B cell (primary cell): ENCODE measurements around the gene GUCY1A1. TPM values are rescaled to one million over a fixed set of nuclear protein-coding genes. Genes with fewer than 3 reads are reported as not detected.

ENCODE experiments used
- ATAC-seq: fragments of 200-7000 bp; cut with Tn5 transposase; one replicate; pipeline ENCODE4 v1.10.0; 2021; ENCODE audit warnings: low read depth, mild to moderate bottlenecking, moderate number of reproducible peaks, moderate library complexity
- CTCF ChIA-PET: fragments of 350-600 bp; sonication (Branson Sonifier 250); formaldehyde crosslinking; loops from one replicate; lab custom pipeline; 2021; ENCODE audit warnings: antibody characterized with exemption, inconsistent platforms; lab: Charles Lee
- POLR2A ChIA-PET: fragments of 350-600 bp; sonication (Branson Sonifier 250); formaldehyde crosslinking; loops from one replicate; lab custom pipeline; 2021; ENCODE audit warnings: antibody characterized with exemption; lab: Charles Lee
- DNase-seq: peaks from one replicate; pipeline ENCODE4 v3.0.0; 2013
- H2AFZ ChIP-seq: 2 replicates; pipeline ENCODE4 v1.6.1; 2012; ENCODE audit warnings: mild to moderate bottlenecking, low read depth, low read length; ENCODE audit not compliant: insufficient read depth, poor library complexity, severe bottlenecking
- H3K27ac ChIP-seq, 2 donors: 1 replicate in 1 of 2; 2 replicates in 1 of 2; pipeline ENCODE4 v1.5.1; 2012 to 2013; ENCODE audit warnings: low read length in 2 of 2, mild to moderate bottlenecking in 2 of 2, moderate library complexity in 1 of 2
- H3K27me3 ChIP-seq, 4 experiments: fragments of 200-600 bp in 1 of 4; sonication (generic) in 1 of 4; replicated peaks in 1 of 4; 1 replicate in 2 of 4; 2 replicates in 2 of 4; pipeline versions ENCODE4 v1.6.1 to v1.7.0; 2013 to 2016; ENCODE audit warnings: low read length in 3 of 4, mild to moderate bottlenecking in 2 of 4, mixed read lengths in 1 of 4, moderate library complexity in 1 of 4; ENCODE audit not compliant: insufficient read depth in 4 of 4, control insufficient read depth in 3 of 4; ENCODE audit errors: control extremely low read depth in 1 of 4
- H3K36me3 ChIP-seq, 2 experiments: replicated peaks in 1 of 2; 1 replicate in 1 of 2; 2 replicates in 1 of 2; pipeline versions ENCODE4 v1.6.1 to v1.7.1; 2013; ENCODE audit warnings: low read length in 1 of 2; ENCODE audit not compliant: insufficient read depth in 2 of 2, control insufficient read depth in 1 of 2; ENCODE audit errors: control extremely low read depth in 1 of 2, extremely low read depth in 1 of 2
- H3K4me1 ChIP-seq, 2 donors: fragments of 200-600 bp in 1 of 2; sonication (generic) in 1 of 2; 1 replicate in 1 of 2; 2 replicates in 1 of 2; pipeline versions ENCODE4 v1.5.1 to v1.6.1; 2013 to 2017; ENCODE audit warnings: low read length in 2 of 2; ENCODE audit not compliant: control insufficient read depth in 2 of 2, insufficient read depth in 2 of 2
- H3K4me2 ChIP-seq: replicated peaks from 2 replicates; pipeline ENCODE3; 2012; ENCODE audit warnings: mild to moderate bottlenecking, low read depth, low read length; ENCODE audit not compliant: poor library complexity, severe bottlenecking
- H3K4me3 ChIP-seq, 5 experiments: fragments of 200-600 bp in 1 of 5; sonication (generic) in 1 of 5; 1 replicate in 3 of 5; 2 replicates in 2 of 5; pipeline versions ENCODE4 v1.5.1 to v1.7.0; 2011 to 2016; ENCODE audit warnings: low read length in 4 of 5, mild to moderate bottlenecking in 4 of 5, low read depth in 2 of 5, control low read depth in 1 of 5, moderate library complexity in 1 of 5; ENCODE audit not compliant: insufficient read depth in 1 of 5; ENCODE audit errors: control extremely low read depth in 1 of 5, extremely low read depth in 1 of 5
- H3K79me2 ChIP-seq: fragments of 200-600 bp; sonication (generic); one replicate; pipeline ENCODE4 v1.6.0; 2016; ENCODE audit warnings: low read length; ENCODE audit not compliant: control insufficient read depth, insufficient read depth
- H3K9ac ChIP-seq: fragments of 200-600 bp; sonication (generic); 2 replicates; pipeline ENCODE4 v1.6.1; 2017; ENCODE audit warnings: mild to moderate bottlenecking, low read length, moderate library complexity
- H3K9me3 ChIP-seq, 3 donors: one replicate each; pipeline versions ENCODE4 v1.6.1 to v1.7.1; 2013; ENCODE audit warnings: low read length in 2 of 3; ENCODE audit not compliant: control insufficient read depth in 2 of 3, insufficient read depth in 1 of 3; ENCODE audit errors: control extremely low read depth in 1 of 3
- H4K20me1 ChIP-seq: 2 replicates; pipeline ENCODE4 v1.6.0; 2012; ENCODE audit warnings: mild to moderate bottlenecking, low read length; ENCODE audit not compliant: insufficient read depth, control insufficient read depth, poor library complexity, severe bottlenecking
- H3K27ac Mint-ChIP-seq: one replicate; pipeline ENCODE4 v1.8.0; 2021; ENCODE audit warnings: mixed read lengths
- H3K27me3 Mint-ChIP-seq: one replicate; pipeline ENCODE4 v1.8.0; 2021; ENCODE audit warnings: mixed read lengths
- H3K4me1 Mint-ChIP-seq: one replicate; pipeline ENCODE4 v1.8.0; 2021; ENCODE audit warnings: mixed read lengths
- H3K4me3 Mint-ChIP-seq: one replicate; pipeline ENCODE4 v1.8.0; 2021; ENCODE audit warnings: mixed read lengths
- H3K9me3 Mint-ChIP-seq: one replicate; pipeline ENCODE4 v1.8.0; 2022; ENCODE audit warnings: mixed read lengths; ENCODE audit not compliant: insufficient read depth
- EZH2 ChIP-seq: IDR thresholded peaks from 2 replicates; pipeline ENCODE4 v1.6.1; 2012; ENCODE audit warnings: borderline replicate concordance, low read depth, mild to moderate bottlenecking, moderate library complexity, low read length; ENCODE audit not compliant: insufficient read depth, poor library complexity, severe bottlenecking
- WGBS: methylation state at CpG from one replicate; pipeline ENCODE4 v1.1.5; 2013; ENCODE audit warnings: missing lambda C conversion rate; ENCODE audit not compliant: insufficient coverage; 5-methylcytosine and 5-hydroxymethylcytosine counted together
- intact Hi-C: fragments of 100-400 bp; cut with micrococcal nuclease; formaldehyde crosslinking; loops from one replicate; pipeline ENCODE4 v1.10.0; 2022
- polyA plus RNA-seq: library from polyadenylated mRNA; depleted of rRNA; stranded (reverse); fragments of >200 nt; gene quantifications from 2 replicates; pipeline ENCODE4 v1.2.3, GENCODE V29; 2012
- total RNA-seq, 2 donors: library from RNA; stranded (reverse); fragments of 120-200 nt in 1 of 2; gene quantifications; 1 replicate in 1 of 2; 2 replicates in 1 of 2; pipeline versions ENCODE4 v1.2.3 to v1.2.4, GENCODE V29; 2013 to 2022
- TF ChIP-seq, protein P1 (sequence below): fragments of 200-600 bp; IDR thresholded peaks from one replicate; pipeline ENCODE4 v1.8.0; 2022; ENCODE audit warnings: antibody characterized with exemption, mild to moderate bottlenecking

The GUCY1A1 gene
- total and polyA plus RNA-seq, 2 donors (not counting 1 experiment from before 2014, with no cell fraction given): 0.12 to 0.25 TPM

DNA sequence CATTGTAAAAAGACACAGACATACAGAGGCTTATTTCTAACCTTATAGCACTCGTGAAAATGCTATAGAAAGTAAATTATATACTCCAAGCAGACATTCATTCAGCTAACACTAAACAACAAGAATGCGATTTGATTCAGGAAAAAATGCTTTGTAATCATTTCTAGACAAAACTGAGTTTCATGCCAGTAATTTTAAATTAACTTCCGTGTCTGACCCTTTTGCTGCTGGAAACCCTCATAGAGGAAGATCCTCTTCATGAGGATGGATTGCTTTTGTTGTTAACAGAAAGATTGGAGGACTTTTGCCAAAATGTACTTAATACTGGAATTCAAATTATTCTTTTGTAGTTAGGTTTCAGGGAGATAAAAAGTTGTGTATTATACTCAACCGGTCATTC is 43.3 kb downstream of the GUCY1A1 start:
- TF ChIP-seq, protein P1, sequence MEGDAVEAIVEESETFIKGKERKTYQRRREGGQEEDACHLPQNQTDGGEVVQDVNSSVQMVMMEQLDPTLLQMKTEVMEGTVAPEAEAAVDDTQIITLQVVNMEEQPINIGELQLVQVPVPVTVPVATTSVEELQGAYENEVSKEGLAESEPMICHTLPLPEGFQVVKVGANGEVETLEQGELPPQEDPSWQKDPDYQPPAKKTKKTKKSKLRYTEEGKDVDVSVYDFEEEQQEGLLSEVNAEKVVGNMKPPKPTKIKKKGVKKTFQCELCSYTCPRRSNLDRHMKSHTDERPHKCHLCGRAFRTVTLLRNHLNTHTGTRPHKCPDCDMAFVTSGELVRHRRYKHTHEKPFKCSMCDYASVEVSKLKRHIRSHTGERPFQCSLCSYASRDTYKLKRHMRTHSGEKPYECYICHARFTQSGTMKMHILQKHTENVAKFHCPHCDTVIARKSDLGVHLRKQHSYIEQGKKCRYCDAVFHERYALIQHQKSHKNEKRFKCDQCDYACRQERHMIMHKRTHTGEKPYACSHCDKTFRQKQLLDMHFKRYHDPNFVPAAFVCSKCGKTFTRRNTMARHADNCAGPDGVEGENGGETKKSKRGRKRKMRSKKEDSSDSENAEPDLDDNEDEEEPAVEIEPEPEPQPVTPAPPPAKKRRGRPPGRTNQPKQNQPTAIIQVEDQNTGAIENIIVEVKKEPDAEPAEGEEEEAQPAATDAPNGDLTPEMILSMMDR: no peak
- no peak for TF ChIP-seq EZH2
- POLR2A ChIA-PET: no interaction called here
- WGBS: 100% methylated on average over 1 of the region's 4 CpGs
- no peak for DNase-seq
- H2AFZ ChIP-seq: no peak overlapping the region
- H3K4me3 Mint-ChIP-seq: no peak overlapping the region
- H3K27ac Mint-ChIP-seq: no peak overlapping the region
- H3K27me3 Mint-ChIP-seq: no peaks in the 10 kb centered on the region
- no peak overlapping the region for H3K4me3 ChIP-seq
- H3K27ac ChIP-seq: no peak overlapping the region
- H3K9ac ChIP-seq: no peak overlapping the region
- H3K36me3 ChIP-seq: no peaks in the 10 kb centered on the region
- H3K4me1 ChIP-seq: no peaks in the 10 kb centered on the region
- ATAC-seq: no peak
- H3K27me3 ChIP-seq: no peaks in the 10 kb centered on the region
- intact Hi-C loops: no loop called here
- H3K9me3 ChIP-seq: peaks cover 0 to 3% (median 0%) of the 10 kb centered on the region in 3 donors
- no peaks in the 10 kb centered on the region for H3K9me3 Mint-ChIP-seq
- no peaks in the 10 kb centered on the region for H3K79me2 ChIP-seq
- H3K4me2 ChIP-seq: no peak overlapping the region
- CTCF ChIA-PET: no interaction called here
- no peaks in the 10 kb centered on the region for H3K4me1 Mint-ChIP-seq
- H4K20me1 ChIP-seq: no peaks in the 10 kb centered on the region

- Histone ChIP-seq H3K4me2 (no peak overlapping the region), H3K36me3 (no peaks in the 10 kb centered on the region), H3K4me3 (no peak overlapping the region), H3K27ac (no peak overlapping the region), H3K4me1 (no peaks in the 10 kb centered on the region), H3K27me3 (no peaks in the 10 kb centered on the region), H3K9me3 (peaks cover 0 to 3% (median 0%) of the 10 kb centered on the region in 3 donors), H3K9ac (no peak overlapping the region), H2AFZ (no peak overlapping the region), H3K79me2 (no peaks in the 10 kb centered on the region), H4K20me1 (no peaks in the 10 kb centered on the region)
- ATAC-seq (no peak), DNase-seq (no peak)
- TF ChIP-seq, protein P1: no peak
- TF ChIP-seq EZH2: no peak
- H3K4me1 Mint-ChIP-seq: no peaks in the 10 kb centered on the region
- ChIA-PET POLR2A (no interaction called here), CTCF (no interaction called here)
- H3K27ac Mint-ChIP-seq: no peak overlapping the region
- H3K4me3 Mint-ChIP-seq: no peak overlapping the region
- WGBS: no CpG with 5 or more reads among the region's 1 CpG
- H3K27me3 Mint-ChIP-seq: no peaks in the 10 kb centered on the region
- H3K9me3 Mint-ChIP-seq: no peaks in the 10 kb centered on the region
- intact Hi-C loops: no loop called here
Observed at GRCh38 chr4:155711556-155711955, 44.9 kb downstream of the GUCY1A1 start.
